NT2/D1 (cell line): ENCODE data around the gene DMGDH.

Source experiments
- SUZ12 ChIP-seq: IDR thresholded peaks from 2 replicates; pipeline ENCODE4 v1.6.1; 2011; ENCODE audit not compliant: insufficient read length, insufficient read depth; ENCODE audit errors: extremely low read depth
- YY1 ChIP-seq: IDR thresholded peaks from 2 replicates; pipeline ENCODE4 v1.6.1; 2011; ENCODE audit not compliant: insufficient read length, insufficient read depth
- ZNF274 ChIP-seq: IDR thresholded peaks from 2 replicates; pipeline ENCODE4 v1.6.1; 2011; ENCODE audit warnings: mild to moderate bottlenecking, low read depth, low read length

DNA sequence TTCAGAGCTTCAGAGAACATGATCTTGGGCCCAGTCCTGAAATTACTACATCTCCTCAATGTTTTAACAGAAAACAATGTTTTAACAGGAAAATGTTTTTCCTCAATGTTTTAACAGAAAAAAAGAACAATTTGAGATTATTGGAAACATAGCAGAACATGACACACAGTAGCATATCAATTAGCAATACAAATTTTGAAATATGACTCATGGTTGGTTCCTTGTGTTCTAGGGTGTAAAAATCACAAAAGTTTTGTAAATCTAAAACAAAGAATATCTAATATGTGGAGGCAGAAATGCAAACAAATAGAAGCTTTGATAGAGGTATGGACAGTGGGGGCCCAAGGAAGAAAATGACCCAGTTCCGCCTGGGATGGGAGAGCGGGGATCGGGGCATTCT, 61.6 kb downstream of the DMGDH start:
- TF ChIP-seq YY1 (no peak), ZNF274 (no peak), SUZ12 (no peak)
